Ramos (cell line): ENCODE results near the gene NUDT14.

Experiments used
- in situ Hi-C: fragments of 300-500 bp; cut with MboI; formaldehyde crosslinking; loops from one replicate; pipeline ENCODE4 v1.14.3; 2022; ENCODE audit warnings: low sequenced_read_pairs; ENCODE audit not compliant: unreplicated experiment

NUDT14 gene

DNA sequence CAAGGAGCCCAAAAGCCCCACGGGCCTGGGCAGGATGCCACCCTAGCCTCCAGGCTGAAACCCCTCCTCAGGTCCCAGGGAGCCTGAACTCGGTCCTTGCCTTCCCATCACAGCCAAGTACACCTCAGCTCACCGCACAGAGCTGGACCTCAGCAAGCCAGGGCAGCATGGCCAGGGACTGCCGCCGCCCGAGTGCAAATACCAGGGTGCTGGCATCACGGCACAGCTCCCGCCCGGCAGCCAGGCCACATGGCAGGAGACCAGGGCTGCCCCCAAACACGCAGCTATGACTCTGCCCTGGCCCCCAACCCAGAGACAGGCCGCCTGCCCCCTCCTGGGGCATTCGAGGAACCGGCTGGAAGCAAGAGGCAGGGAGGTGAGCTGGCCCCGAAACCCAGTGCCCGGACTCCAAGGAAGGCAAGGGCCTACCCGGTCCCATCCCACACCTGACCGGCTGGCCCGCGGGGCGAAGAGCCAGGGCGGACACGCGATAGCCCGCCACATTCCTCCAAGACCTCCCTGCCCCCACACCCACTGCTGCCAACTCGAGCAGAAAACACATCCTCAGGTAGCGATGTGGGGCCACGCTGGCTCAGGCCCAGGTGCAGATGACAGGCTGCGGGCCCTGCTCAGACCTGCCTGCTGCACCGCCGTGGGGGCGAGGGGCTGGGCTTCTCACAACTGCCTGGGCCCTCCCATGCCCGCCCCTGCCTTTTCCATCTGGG is 15.2 kb downstream of the NUDT14 start:
- in situ Hi-C loops: no loop called here

DNA sequence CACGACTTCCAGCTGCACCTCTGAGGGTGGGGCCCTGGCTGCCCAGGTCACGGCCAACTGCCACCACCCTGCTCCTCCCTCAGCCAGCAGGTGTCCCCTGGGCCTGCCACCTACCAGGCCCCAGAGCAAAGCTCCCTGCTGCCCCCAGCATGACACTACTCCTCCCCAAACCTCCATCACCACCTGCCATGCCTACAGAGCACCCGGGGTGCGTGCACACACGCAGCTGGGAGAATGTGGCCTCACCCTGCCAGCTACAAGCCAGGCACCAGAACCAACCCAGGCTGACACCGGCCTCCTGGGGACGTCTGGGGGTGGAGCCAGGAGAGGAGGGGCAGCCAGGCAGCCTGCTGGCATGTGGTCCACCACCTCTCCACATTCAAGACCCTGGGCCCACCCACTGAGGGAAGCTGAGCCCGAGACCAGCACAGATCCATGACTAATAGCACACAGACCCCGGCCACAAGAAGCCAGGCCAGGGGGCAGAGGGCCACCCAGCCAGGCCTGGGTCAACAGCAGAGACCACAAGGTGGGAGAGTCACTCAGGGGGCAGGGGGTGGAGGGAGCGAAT is 15.9 kb downstream of the NUDT14 start:
- in situ Hi-C loops: no loop called here

DNA sequence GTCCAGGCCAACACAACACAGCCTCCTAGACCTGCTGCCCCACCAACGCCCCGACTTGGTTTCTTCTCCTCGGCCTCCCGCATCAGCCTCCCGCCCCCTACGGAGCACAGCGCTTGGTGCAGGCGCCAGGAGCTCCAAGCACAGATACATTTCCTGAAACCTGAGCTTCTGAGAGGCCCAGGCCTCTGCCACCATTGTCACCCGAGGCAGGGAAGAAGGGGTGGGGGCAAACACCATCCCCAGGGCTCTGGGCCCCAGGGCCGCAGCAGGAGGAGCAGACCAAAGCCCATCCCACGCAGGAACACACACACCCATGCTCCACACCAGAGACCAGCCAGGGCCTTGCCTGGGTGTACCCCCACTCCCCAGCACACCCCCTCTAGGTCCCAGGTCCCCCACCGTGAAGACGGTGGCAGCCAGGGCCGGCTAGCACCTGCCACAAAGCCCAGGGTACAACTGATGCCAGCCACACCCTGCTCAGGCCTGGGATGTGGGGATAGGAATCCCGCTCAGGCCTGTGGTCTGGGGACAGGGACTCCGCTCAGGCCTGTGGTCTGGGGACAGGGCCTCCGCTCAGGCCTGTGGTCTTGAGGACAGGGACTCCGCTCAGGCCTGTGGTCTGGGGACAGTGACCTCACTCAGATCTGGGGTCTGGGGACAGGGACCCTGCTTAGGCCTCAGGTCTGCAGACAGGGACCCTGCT is 17.9 kb downstream of the NUDT14 start:
- in situ Hi-C loops: no loop called here

DNA sequence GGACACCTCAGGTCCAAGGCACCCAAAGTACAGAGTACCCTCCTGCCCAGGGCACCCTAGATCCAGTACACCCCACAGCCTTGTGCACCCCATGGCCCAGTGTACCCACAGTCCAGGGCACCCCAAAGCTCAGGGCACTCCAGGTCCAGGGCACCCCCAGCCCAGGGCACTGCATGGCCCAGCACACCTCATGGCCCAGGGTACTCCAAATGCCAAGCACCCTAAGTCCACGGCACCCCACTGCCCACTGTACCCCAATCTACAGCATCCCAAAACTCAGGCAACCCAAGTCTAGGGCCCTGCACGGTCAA is 18.5 kb downstream of the NUDT14 start:
- in situ Hi-C loops: no loop called here

DNA sequence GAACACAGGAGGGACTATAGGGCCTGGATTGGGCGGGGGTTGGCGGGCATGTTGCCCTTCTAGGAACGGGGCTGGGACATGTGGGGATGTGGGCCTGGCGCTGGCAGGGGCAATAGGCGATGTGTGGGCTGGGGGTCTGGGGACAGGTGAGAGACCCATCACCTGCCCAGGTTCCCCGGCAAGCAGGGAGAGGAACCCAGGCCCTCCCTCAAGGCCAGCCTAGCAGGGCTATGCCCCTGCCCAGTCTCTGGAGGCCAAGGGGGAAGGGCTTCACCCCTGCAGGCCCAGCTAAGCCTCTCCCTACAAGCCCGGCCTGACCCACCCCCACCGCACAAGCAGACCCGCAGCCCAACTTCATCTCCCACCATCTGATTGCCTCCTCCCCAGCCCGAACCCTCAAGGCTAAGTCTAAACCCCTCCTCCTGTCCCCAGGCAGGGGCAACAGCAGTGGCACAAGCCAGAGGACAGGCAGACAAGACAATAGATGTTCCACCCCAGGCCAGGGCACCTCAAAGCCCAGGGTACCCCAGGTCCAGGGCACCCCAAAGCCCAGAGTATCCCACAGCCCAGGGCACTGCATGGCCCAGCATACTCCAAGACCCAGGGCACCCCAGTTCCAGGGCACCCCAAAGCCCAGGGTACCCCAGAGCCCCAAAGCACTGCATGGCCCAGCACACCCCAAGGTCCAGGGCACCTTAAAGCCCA is 19.0 kb downstream of the NUDT14 start:
- in situ Hi-C loops: no loop called here

DNA sequence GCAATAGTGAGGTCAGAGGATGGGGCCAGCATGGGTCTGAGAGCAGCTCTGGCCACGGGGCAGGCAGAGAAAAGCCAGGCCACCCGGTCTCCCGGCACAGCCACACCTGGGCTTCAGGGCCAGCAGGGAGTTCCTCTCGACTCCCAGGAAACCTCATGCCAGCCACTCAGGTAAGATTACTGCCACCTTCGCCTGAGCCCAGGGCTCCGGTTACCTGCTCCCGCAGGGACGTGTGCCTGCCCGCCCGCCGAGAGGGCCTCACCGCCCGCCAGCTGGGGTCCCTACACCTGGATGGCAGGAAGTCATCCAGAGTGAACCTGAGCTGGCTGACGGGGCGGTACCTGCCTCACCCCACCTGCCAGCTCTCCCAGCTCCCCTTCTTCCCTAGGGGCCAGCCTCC is 19.8 kb downstream of the NUDT14 start:
- in situ Hi-C loops: no loop called here

DNA sequence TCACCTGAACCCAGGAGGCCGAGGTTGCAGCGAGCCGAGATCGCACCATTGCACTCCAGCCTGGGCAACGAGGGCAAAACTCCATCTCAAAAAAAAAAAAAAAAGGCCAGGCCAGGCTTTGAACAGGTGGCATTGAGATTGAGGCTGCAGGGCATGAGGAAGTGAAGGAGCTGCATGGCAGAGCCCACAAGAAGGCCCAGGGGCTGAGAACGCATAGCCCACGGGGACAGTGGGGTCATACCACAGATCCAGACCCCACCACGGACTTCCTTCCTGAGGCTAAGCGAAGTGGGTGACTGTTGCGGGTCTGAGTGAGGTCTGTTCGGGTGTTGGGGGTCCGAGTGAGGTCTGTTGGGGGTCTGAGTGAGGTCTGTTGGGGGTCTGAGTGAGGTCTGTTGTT is 20.3 kb downstream of the NUDT14 start:
- in situ Hi-C loops: no loop called here

DNA sequence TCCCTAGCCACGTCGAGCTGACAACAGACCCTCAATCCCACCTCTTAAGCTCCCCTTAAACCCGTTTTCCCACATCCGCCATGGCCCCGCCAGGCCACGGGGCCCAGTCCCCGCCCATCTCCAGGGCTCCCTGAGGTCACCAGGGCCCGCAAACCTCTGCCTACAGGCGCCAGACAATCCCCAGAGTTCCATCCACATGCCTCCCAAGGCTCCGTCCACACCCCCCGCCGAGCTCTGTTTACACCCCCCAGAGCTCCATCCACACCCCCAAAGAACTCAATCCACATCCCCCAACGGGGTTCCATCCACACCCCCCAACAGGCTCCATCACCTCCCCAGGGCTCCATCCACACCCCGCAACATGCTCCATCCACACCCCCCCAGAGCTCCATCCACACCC is 21.8 kb downstream of the NUDT14 start:
- in situ Hi-C loops: no loop called here

DNA sequence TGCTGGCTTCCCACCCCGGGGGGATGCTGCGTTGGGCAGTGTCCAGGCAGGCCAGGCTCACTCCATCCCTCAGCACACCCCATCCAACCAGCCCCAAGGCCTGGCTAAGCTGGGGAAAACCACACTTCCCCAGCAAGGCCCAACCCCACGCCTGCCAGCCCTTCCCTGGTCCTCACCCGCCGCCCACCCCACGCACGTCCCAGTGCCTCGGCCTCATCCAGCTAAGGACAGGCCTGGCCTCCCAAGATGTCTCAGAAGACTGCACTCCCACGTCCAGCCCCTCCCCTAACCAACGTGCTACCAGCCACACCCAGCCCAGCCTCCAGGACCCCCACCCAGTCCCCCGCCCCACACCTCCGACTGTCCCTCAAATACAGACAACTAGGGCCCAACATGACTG is 22.3 kb downstream of the NUDT14 start:
- in situ Hi-C loops: no loop called here

DNA sequence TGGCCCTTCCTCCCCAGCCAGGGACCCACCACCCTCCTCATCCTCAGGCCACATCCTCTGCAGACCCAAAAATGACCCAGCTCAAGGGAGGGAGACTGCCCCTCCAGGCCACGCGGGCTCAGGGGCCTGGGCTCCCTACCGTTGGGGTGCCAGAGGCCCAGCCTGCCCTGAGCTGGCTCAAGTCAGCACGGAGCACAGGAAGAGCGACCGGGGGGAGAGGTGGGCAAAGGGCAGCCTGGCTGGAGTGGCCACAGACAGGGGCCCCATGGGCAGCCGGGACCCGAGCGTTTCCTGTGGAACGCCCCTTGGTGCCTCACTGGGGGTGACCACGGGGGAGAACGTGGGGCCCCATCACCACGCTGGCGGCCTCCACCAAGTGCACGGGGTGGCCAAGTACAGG is 23.2 kb downstream of the NUDT14 start:
- in situ Hi-C loops: no loop called here

DNA sequence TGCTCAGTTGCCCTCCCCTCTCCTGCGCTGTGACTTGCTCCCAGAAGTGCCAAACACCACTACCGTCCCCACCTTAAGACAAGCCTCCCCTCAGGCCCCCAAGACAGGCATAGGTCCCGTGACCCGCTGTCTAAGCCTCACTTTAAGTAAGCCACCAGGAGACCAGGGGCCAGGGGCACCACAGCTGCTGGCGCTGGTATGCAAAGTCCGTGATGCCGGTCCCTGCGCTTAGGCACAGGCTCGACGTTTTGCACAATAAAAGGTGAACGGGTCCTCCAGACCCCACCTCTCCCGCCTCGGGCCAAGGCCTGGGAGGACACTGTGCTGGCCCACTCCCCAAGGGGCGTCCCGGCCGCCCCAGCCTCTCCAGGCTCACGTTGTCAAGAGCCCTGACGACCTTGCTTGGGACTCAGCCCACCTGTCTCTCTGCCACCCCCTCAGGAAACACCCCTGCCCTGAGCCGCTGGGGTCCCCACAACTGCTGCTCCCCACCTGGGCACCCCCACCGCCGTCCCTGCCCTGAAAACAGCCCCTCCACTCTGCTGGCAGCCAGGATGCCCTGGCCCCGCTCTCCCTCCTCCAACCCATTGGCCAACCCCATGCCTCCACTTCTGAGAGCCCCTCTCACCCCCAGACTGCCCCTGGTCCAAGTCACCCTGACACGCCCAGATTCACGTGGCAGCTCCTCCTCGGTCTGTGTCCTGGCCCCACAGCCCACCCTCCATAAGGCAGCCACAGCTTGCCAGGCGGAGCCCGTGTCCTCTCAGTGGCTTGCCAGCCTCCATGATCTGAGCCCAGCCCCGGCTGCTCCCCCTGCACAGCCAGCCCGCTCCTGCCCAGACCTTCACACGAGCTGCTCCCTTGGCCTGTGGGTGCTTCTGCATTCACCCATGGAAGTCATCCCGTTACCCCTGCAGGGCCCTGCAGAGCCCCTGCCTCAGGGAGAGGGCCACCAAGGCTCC is 24.4 kb downstream of the NUDT14 start:
- in situ Hi-C loops: no loop called here

DNA sequence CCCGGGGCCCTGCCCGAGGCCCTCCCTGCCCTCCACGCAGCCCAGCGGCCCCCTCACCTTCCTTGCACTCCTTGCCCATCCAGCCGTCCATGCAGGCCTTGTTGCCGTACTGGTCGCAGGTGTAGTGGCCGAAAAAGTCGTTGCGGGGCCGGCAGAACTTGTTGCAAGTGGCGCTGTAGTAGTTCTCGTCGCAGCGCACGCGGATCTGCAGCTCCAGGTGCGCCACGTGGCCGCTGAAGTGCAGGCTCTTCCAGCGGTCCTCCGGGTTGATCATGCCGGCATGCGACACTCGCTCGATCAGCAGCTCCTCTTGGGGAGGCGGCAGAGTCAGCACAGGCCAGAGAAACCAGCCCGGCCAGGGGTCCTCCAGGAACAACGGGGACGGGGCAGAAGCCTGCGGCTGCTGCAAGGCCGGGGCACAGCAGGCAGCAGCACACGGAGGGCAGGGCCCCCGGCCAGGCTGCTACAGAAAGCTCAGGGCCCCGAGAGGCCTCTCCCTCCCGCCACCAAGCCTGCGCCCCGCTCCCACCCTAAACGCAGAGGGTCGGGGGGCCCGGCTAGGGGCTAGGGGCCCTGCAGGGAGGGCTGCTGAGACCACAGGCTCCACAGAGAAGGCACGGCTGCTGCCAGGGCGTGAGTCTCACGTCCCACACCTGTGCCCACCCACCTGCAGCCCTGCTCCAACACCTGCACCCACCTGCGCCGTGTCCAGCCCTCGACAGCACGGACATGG is 25.3 kb downstream of the NUDT14 start:
- in situ Hi-C loops: no loop called here

DNA sequence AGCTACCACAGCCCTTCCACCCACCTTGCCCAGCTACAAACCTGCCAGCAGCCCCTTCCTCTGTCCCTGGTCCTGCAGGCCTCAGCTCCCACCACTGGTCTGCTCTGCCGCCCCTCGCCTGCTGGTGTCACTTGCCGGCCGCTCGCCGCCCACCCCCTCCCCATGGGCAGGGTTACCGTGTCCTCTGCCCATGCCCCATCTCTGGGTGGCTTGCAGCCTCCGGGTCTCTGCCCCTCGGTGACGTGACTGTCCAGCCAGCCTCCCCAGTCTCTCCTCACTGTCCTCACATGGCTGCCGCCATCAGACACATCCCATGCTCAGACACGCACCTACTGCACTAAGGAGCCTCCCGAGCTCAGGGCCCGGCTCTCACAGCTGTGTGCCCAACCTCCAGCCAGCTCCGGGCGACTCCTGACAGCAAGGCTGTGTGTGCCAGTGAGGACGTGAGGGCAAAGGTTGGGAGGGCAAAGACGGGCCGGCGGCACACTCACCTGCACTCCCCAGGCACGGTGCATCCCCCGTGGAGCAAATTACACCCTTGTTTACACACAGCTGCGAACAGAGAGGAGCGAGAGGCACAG is 26.0 kb downstream of the NUDT14 start:
- in situ Hi-C loops: no loop called here

DNA sequence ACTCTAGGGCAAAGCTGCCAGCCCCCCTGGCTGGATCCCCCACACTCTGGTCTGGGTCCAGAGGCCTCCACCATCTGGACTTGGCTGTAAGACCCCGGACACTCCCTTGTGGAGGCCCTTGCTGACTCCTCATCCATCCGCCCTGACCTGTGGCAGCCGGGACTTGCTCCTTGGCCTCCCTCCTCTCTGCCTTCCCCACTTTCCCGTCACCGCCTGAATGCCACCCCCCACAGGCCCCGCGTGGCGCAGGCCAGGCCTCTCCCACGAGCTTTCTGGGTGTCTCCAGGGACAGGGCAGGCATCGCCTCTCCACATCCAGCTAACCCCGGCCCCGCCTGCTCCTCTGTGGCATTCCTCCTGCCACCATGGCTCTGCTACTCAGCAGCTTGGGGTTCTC is 26.6 kb downstream of the NUDT14 start:
- in situ Hi-C loops: no loop called here

DNA sequence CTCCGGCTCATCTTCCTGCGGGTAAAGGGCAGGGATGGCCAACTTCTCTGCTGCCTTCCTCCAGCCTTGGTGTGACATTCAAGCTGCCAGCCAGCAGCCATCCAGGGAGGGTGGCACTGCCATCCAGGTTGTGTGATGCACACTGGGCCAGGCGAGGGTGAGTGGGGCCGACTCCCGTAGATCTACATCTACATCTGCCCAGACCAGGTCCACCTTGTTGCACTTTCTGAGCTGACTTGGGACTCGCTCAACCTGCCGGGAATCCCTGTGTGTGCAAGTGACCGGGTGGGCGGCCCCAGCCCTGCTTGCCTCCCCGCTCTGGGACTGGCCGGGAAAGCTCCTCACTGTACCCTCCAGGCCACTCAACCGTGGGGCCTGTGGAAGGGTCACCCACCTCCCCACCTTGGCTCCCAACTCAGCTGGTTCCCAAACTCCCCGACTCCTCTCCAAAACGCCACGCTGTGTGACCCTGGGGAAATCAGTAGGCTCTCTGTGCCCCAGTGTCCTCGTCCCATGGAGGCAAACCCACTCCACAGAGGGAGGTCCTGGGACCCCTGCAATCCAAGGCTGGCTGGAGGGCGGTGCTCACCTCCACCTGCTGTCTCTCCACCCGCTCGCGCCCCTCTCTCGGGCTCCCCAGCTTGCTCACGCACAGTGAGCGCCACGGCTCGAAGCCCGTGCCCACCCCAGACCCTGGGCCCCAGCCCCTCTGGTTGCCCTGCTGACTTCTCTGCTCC is 27.2 kb downstream of the NUDT14 start:
- in situ Hi-C loops: no loop called here

DNA sequence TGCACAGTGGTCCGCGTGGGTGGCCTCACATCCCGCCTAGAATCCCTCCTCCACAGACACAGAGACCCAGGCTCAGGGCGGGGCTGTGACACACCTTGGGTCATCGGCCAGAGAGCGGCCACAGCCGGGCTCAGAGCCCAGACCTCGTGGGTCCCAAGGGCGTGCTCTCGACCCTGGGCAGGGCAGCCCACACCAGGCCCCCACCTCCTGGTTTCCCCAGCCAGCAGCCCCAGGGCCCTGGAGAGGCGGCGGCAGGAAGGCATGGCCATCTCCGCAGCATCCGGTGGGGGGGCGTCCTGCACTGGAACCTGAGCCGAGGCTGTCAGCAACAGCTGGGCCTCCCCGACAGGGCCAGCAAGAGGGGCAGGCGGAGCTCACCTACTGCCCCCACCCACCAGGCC is 27.8 kb downstream of the NUDT14 start:
- in situ Hi-C loops: no loop called here

DNA sequence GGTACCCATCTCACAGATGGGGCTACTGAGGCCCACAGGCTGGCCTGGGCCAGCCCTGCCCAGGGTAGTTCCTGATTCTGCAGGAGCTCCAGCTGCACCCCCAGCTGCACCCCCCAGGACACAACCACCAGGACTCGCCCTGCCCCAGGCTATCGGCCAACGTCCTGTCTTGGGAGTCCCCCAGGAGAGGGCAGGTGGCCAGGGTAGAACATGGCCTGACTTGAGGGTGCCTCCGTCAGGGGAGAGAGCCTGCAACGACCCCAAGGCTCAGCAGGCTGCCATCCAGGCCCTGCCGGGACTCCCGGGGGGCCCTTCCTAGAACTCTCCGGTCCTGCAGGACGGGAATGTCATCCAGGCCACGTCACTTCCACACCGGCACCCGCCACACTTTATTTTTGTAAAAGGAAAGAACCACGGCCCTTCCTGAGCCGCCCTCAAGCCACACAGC is 28.3 kb downstream of the NUDT14 start:
- in situ Hi-C loops: no loop called here
